ENCODE measurements around the gene TMEM161A. TPM values are rescaled to one million over a fixed set of nuclear protein-coding genes. Genes with fewer than 3 reads are reported as not detected.
A peak's percentile ranks its signal among the peaks of the same experiment; 100 is the strongest.

Gene TMEM161A
- 16.2 TPM for total RNA-seq (ENCODE audit: unreplicated experiment)
- long read RNA-seq, transcript TMEM161A-201 (12 exons, 1,820 nt) = major isoform, 9 of 18 reads
- long read RNA-seq, partial matches to known transcripts = 2 of 18 reads
- long read RNA-seq, other reads (novel, unspliced or antisense) = 1 of 18 reads

DNA sequence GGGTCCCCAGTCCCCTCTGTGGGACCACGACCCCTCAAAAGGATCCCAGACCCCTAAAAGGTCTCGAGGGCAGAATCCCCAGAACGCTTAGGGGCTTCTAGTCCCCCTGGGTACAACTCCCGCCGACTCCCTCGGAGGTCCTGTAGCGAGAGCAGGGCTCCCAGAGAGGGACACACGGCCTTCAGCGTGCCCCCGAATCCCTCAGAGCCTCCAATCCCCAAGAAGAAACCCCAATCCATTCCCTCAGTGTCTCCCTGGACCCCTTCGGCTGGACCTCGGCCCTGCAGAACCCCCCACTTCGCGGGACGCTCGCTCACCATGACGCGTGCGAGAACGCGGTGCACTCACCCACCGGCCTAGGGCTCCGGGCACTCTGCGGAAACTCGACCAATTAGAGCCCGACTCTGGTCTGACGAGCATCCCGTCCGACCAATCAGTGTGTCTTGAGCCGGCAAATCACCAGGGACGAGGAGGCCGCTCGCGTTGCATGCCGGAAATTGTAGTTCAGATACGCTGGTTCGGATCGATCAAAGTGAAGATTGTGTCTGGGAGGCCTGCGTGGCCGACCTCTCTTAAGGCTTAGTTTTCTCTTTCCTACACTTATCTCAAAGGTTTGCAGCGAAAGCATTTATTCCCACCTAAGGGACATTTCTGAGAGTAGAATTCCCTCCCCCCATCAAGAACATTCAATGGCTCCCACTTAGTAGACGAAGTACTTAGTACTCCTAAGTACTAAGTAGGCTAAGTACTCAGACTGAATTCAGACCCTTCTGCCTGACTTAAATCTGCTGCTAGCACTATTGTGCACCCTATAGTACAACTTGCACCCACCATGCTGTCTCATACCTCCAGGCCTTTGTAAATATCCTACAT lies at the start of gene TMEM161A:
Gene TMEM161A (minus strand): TSS at position 370 of the 873 bp plus-strand sequence. CDS start 50 bp downstream, at position 320.
- Mint-ChIP-seq H3K27ac (ENCODE audit: unreplicated experiment) (peak within 1 kb of the TSS; percentile 33), H3K4me1 (ENCODE audit: low read depth, unreplicated experiment) (no peaks in the 10 kb centered on the region), H3K4me3 (ENCODE audit: unreplicated experiment) (peak within 1 kb of the TSS; percentile 97), H3K9me3 (ENCODE audit: unreplicated experiment) (peaks cover 4% of the 10 kb centered on the region), H3K27me3 (ENCODE audit: unreplicated experiment) (peaks cover 9% of the 10 kb centered on the region), H3K36me3 (ENCODE audit: unreplicated experiment) (no peaks in the 10 kb centered on the region)
- TF ChIP-seq, protein P1, sequence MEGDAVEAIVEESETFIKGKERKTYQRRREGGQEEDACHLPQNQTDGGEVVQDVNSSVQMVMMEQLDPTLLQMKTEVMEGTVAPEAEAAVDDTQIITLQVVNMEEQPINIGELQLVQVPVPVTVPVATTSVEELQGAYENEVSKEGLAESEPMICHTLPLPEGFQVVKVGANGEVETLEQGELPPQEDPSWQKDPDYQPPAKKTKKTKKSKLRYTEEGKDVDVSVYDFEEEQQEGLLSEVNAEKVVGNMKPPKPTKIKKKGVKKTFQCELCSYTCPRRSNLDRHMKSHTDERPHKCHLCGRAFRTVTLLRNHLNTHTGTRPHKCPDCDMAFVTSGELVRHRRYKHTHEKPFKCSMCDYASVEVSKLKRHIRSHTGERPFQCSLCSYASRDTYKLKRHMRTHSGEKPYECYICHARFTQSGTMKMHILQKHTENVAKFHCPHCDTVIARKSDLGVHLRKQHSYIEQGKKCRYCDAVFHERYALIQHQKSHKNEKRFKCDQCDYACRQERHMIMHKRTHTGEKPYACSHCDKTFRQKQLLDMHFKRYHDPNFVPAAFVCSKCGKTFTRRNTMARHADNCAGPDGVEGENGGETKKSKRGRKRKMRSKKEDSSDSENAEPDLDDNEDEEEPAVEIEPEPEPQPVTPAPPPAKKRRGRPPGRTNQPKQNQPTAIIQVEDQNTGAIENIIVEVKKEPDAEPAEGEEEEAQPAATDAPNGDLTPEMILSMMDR (IDR thresholded peaks at IDR 0.05; ENCODE audit: partially characterized antibody, unreplicated experiment) = no peak
- peak; percentile 96 for DNase-seq

DNA sequence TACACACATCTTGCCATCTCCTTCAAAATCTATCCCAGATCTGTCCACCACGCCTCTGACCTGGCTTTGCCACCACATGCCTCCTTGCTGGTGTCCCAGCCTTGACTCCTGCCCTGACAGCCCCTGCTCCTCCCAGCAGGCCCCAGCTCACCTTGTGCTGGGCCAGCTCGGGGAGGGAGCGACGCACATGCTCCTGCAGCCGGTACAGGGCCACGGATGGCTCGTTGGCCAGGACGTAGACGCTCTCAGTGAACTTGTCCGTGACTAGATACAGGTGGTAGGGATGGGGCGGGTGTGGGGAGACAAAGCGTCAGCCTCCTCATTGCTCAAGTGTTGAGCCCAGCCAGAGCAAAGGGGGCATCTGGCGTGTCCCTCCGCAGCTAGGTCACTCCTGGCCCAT lies 48.5 kb upstream of the TMEM161A start:
- TF ChIP-seq, protein P1 (IDR thresholded peaks at IDR 0.05; ENCODE audit: partially characterized antibody, unreplicated experiment) = no peak
- H3K4me3 Mint-ChIP-seq (ENCODE audit: unreplicated experiment) = no peak overlapping the region

DNA sequence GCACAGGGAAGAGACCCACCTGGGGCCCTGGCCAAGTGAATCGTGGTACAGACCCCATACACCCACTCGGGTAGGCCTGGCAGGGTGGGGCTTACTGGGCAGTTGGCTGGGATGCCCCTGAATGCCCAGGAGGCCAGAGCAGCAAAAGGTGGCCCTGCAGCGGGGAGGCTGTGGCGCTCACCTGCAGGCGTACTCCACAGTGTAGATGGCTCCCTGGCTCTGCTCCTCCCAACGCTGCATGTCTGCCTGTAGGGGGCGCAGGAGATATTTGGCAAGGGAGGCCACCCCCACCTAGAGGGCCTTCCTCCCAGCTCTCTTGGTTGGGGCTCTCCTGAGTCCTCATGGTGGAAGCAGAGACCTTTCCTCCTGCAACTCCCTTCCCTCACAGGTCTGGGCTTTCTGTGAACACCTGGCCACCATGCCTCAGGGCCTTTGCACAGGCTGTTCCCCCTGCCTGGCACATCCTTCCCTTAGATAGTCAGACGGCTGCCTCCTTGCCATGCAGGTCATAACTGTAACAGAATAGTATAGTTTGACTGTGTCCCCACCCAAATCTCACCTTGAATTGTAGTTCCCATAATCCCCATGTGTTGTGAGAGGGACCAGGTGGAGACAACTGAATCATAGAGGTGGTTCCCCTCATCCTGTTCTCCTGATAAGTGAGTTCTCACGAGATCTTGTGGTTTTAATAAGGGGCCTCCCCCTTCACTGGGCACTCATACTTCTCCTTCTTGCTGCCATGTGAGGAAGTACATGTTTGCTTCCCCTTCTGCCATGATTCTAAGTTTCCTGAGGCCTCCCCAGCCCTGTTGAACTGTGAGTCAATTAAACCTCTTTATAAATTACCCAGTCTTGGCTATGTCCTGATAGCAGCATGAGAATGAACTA lies 47.8 kb upstream of the TMEM161A start:
- Mint-ChIP-seq H3K36me3 (ENCODE audit: unreplicated experiment) (peaks cover 15% of the 10 kb centered on the region), H3K4me1 (ENCODE audit: low read depth, unreplicated experiment) (no peaks in the 10 kb centered on the region), H3K4me3 (ENCODE audit: unreplicated experiment) (peak overlapping the region; percentile 15), H3K27ac (ENCODE audit: unreplicated experiment) (peak overlapping the region; percentile 23), H3K9me3 (ENCODE audit: unreplicated experiment) (peaks cover 3% of the 10 kb centered on the region), H3K27me3 (ENCODE audit: unreplicated experiment) (peaks cover 8% of the 10 kb centered on the region)
- TF ChIP-seq, protein P1 (IDR thresholded peaks at IDR 0.05; ENCODE audit: partially characterized antibody, unreplicated experiment) = peak; percentile 70
- DNase-seq = peak; percentile 62

More for the DNA sequence above, 48.5 kb upstream of the TMEM161A start:
- Mint-ChIP-seq H3K36me3 (ENCODE audit: unreplicated experiment) (peaks cover 10% of the 10 kb centered on the region), H3K4me1 (ENCODE audit: low read depth, unreplicated experiment) (no peaks in the 10 kb centered on the region), H3K27ac (ENCODE audit: unreplicated experiment) (no peak overlapping the region), H3K27me3 (ENCODE audit: unreplicated experiment) (peaks cover 6% of the 10 kb centered on the region), H3K9me3 (ENCODE audit: unreplicated experiment) (peaks cover 1% of the 10 kb centered on the region)
- no peak for DNase-seq

DNA sequence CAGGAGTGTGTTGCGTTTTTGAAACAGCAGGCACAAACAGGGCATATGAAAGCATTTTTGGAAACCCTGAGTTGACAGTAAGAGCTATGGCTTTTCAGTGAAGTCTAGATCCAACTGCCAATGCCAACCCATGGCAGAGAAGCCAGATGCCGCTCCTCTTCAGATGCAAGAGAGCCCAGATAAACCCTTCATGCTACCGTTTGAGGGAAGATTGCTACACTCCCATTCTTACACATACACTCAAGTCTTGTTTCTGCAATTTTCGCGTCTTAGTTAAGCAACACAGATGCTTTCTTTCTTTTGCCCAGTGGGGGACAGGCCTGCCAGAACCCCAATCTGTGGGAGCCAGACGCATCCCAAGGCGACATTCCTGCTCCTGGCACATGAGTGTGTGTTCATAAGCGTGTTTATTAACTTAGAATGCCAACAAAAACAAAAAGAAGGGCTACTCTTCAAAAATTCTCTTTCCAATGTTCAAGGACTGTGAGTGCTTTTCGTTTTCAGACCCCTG lies 43.3 kb upstream of the TMEM161A start:
- H3K36me3 Mint-ChIP-seq (ENCODE audit: unreplicated experiment) = peaks cover 14% of the 10 kb centered on the region
- DNase-seq = no peak
- peaks cover 7% of the 10 kb centered on the region for H3K27me3 Mint-ChIP-seq (ENCODE audit: unreplicated experiment)
- H3K27ac Mint-ChIP-seq (ENCODE audit: unreplicated experiment) = no peak overlapping the region
- TF ChIP-seq, protein P1 (IDR thresholded peaks at IDR 0.05; ENCODE audit: partially characterized antibody, unreplicated experiment) = no peak
- H3K4me1 Mint-ChIP-seq (ENCODE audit: low read depth, unreplicated experiment) = no peaks in the 10 kb centered on the region
- H3K9me3 Mint-ChIP-seq (ENCODE audit: unreplicated experiment) = peaks cover 2% of the 10 kb centered on the region
- no peak overlapping the region for H3K4me3 Mint-ChIP-seq (ENCODE audit: unreplicated experiment)
